GM18951 (cell line): ENCODE results near the gene IFNA7.
"Not testable (repeated sequence)": the region's sequence is repeated elsewhere in the genome, so short reads cannot be mapped to it uniquely, and the experiment has no call there.

Experiments
- POLR2A ChIP-seq: IDR thresholded peaks from 4 replicates; pipeline ENCODE4 v1.6.1; 2011; ENCODE audit warnings: mild to moderate bottlenecking; ENCODE audit not compliant: insufficient read length, insufficient read depth; ENCODE audit errors: extremely low read depth
- in situ Hi-C: fragments of 300-500 bp; cut with MboI; formaldehyde crosslinking; loops from one replicate; pipeline ENCODE4 v1.12.0; 2022; ENCODE audit warnings: low sequenced_read_pairs, mixed read lengths, inconsistent platforms; ENCODE audit not compliant: unreplicated experiment

The IFNA7 gene

GRCh38 chr9:21210311-21210710 lies 8.3 kb upstream of the IFNA7 start:
- no peak for TF ChIP-seq POLR2A
- in situ Hi-C loops = no loop called here

- in situ Hi-C loops = not testable (repeated sequence)
Observed at GRCh38 chr9:21207043-21207442, 5.0 kb upstream of the IFNA7 start, which contains the start of gene IFNA10. Gene IFNA10 (minus strand): TSS chr9:21207143. CDS start chr9:21207097, 46 bp downstream.

- TF ChIP-seq POLR2A = no peak
- in situ Hi-C loops = no loop called here
Observed at GRCh38 chr9:21205204-21205603, 3.2 kb upstream of the IFNA7 start.

- in situ Hi-C loops = loop anchor here (25.0 kb wide), 1 partner anchor 592 kb away; no protein-coding TSS in a partner anchor
Observed at GRCh38 chr9:21194867-21195776, 6.9 kb downstream of the IFNA7 start.

GRCh38 chr9:21187487-21187886 lies 14.5 kb downstream of the IFNA7 start, which contains the start of gene IFNA4:
Gene IFNA4 (minus strand): TSS chr9:21187587. CDS start chr9:21187531, 56 bp downstream.
- in situ Hi-C loops = loop anchor here (25.0 kb wide), 1 partner anchor 600 kb away; no protein-coding TSS in a partner anchor

GRCh38 chr9:21182810-21183736 lies 18.9 kb downstream of the IFNA7 start:
- in situ Hi-C loops = loop anchor here (25.0 kb wide), 1 partner anchor 604 kb away; no protein-coding TSS in a partner anchor

GRCh38 chr9:21174671-21175070 lies 27.3 kb downstream of the IFNA7 start:
- in situ Hi-C loops = loop anchor here (25.0 kb wide), 1 partner anchor 613 kb away; no protein-coding TSS in a partner anchor
- no peak for TF ChIP-seq POLR2A

- in situ Hi-C loops = no loop called here
- no peak for TF ChIP-seq POLR2A
Observed at GRCh38 chr9:21172156-21172555, 29.8 kb downstream of the IFNA7 start.

- no peak for TF ChIP-seq POLR2A
- in situ Hi-C loops = no loop called here
Observed at GRCh38 chr9:21171351-21171750, 30.7 kb downstream of the IFNA7 start.

GRCh38 chr9:21166560-21166959 lies 35.4 kb downstream of the IFNA7 start, which contains the start of gene IFNA21:
Gene IFNA21 (minus strand): TSS chr9:21166660. CDS start chr9:21166612, 48 bp downstream.
- in situ Hi-C loops = not testable (repeated sequence)

GRCh38 chr9:21165516-21165915 lies 36.5 kb downstream of the IFNA7 start:
- in situ Hi-C loops = no loop called here
- TF ChIP-seq POLR2A = no peak

GRCh38 chr9:21160178-21160577 lies 41.8 kb downstream of the IFNA7 start:
- in situ Hi-C loops = no loop called here

GRCh38 chr9:21155501-21155900 lies 46.5 kb downstream of the IFNA7 start:
- in situ Hi-C loops = no loop called here
- no peak for TF ChIP-seq POLR2A

More at GRCh38 chr9:21160178-21160577, 41.8 kb downstream of the IFNA7 start:
- no peak for TF ChIP-seq POLR2A
